ENCODE results near the gene GNG7.

The GNG7 gene

DNA sequence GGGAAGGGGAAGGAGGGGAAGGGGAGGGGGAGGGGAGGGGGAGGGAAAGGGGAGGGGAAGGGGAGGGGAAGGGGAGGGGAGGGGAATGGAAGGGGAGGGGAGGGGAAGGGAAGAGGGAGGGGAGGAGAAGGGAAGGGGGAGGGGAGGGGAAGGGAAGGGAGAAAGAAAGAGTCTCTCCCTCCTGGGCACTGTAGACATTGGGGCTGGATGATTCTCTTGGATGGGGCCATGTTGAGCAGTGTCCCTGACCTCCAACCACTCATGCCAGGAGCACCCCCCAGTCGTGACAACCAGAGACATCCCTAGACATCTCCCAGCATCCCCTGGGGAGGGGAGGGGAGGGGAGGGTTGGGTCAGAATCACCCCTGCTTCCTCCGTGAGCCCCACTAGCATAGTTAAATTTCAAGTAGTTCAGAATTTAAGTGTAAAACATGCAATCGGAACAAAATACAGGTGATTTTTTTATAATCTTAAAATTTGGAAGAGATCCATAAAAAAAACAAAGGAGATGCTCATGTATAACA lies 64.0 kb downstream of the GNG7 start:
- TF ChIP-seq, protein P1, sequence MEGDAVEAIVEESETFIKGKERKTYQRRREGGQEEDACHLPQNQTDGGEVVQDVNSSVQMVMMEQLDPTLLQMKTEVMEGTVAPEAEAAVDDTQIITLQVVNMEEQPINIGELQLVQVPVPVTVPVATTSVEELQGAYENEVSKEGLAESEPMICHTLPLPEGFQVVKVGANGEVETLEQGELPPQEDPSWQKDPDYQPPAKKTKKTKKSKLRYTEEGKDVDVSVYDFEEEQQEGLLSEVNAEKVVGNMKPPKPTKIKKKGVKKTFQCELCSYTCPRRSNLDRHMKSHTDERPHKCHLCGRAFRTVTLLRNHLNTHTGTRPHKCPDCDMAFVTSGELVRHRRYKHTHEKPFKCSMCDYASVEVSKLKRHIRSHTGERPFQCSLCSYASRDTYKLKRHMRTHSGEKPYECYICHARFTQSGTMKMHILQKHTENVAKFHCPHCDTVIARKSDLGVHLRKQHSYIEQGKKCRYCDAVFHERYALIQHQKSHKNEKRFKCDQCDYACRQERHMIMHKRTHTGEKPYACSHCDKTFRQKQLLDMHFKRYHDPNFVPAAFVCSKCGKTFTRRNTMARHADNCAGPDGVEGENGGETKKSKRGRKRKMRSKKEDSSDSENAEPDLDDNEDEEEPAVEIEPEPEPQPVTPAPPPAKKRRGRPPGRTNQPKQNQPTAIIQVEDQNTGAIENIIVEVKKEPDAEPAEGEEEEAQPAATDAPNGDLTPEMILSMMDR (IDR thresholded peaks at IDR 0.05; ENCODE audit: borderline replicate concordance, insufficient read depth, low read depth, low read length), result no peak
- no peak overlapping the region for H3K4me3 ChIP-seq (ENCODE audit: low read depth, low read length)

DNA sequence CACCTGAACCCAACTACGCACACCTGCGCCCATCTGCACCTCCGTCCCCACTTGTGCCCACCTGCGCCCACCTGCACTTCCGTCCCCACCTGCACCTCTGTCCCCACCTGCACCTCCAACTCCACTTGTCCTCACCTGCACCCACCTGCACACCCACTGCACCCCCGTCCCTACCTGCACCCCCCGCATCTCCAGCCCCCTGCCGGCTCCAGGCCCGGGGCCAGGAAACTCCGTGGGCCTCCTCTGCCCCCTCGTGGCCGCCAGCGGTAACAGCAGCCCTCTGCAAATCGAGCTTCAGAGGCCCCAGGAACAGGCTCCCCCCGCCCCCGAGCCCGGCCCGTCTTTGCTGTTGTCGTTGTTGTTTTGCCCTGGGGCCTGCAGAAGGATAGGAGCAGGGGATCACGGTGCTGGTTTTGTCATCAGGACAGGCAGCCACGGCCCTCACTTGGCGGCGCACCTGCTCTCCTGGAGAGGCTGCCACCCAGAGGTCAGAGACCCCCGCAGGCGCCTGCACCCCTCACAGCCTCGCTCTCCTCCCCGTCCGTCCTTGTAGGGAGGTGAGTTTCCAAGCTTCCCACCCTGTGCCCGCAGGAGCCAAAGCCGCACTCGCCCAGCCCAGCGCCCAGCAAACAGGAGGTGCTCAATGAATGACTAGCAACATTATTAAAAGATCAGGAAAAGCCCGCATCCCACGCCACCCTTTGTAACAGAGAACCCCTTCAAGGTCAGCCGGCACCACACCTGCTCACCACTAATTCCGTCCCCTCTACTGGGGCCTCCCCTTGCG lies 65.4 kb downstream of the GNG7 start:
- TF ChIP-seq, protein P1 (IDR thresholded peaks at IDR 0.05; ENCODE audit: borderline replicate concordance, insufficient read depth, low read depth, low read length), result peak; percentile 94
- H3K4me3 ChIP-seq (ENCODE audit: low read depth, low read length), result no peak overlapping the region

DNA sequence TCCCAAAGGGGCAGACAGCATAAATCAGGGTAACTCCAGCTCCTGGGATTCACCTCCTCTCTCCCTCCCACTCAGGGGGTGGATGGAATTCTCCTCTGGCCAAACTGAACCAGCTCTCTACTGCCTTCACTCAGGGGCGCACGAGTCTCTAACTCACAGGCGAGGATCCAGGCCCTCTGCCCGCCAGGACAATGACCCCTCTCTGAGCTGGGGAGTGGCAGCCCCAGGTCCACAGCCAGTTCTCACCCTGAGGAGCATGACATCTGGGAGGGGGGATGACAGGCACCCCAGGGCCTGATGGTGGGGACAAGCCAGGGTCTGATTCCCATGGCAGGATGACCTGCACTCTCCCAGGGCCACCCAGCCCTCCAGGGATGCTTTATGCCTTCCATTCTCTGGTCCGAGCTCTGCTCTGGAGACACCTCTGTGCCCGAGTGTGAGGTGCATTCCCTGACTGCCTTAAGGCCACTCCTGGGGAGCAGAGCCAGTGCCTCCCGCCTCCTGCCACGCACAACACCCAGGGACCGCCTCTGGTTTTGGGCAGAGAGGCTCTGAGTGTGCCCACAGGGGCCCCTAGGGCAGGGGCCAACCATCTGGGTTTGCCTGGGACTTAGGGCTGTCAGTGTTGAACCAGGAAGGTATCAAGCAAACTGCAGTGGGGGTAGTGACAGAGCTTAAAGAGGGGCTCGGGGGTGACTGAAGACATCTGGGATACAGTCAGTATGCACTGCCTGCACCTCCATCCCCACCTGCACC lies 66.2 kb downstream of the GNG7 start:
- TF ChIP-seq, protein P1 (IDR thresholded peaks at IDR 0.05; ENCODE audit: borderline replicate concordance, insufficient read depth, low read depth, low read length), result no peak
- no peak overlapping the region for H3K4me3 ChIP-seq (ENCODE audit: low read depth, low read length)

DNA sequence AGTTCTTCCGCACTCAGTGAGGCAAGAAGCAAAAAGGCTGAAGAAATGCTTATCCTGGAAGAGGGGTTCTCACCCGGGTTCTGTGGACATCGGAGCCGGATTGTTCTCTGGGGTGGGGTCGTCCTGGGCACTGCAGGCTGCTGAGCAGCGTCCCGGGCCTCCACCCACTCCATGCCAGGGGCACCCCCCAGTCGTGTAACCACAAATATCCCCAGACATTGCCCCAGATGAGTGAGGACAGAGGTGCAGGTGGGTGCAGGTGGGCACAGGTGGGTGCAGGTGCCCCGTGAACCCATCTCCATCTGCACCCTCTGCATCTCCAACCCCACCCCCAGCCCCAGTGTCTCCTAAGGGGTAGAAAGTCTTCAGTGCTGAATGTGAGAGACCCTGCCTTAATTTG lies 67.5 kb downstream of the GNG7 start:
- no peak overlapping the region for H3K4me3 ChIP-seq (ENCODE audit: low read depth, low read length)
- TF ChIP-seq, protein P1 (IDR thresholded peaks at IDR 0.05; ENCODE audit: borderline replicate concordance, insufficient read depth, low read depth, low read length), result no peak

DNA sequence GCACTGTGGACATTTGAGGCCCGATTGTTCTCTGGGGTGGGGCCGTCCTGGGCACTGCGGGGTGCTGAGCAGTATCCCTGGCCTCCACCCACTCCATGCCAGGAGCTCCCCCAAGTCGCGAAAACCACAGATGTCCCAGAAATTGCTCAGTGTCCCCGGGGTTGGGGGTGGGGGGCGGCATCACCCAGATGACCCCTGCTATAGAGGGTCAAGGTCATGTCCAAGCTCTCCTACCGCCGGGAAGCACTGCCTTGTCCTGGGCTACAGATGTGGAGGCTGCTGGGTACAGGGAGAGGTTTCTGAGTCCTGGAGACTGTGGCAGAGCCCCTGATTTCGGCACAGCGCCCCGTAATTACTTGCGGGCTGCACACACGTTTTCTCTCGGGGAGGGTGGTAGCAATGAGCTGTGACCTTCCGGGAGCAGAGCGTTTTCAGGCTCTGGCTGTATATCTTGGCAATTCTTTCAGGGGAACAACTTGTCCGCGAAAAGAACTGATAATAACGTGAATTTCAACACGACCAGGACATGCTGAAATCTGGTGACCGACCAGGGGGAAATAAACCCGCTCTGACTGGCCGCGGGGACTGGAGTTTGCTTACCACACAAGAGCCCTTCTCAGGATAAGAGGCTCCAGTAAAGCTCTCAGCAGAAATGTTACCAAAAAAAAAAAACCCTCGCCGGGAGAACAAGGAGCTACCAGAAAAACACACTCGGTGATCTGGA lies 68.1 kb downstream of the GNG7 start:
- TF ChIP-seq, protein P1 (IDR thresholded peaks at IDR 0.05; ENCODE audit: borderline replicate concordance, insufficient read depth, low read depth, low read length), result no peak
- H3K4me3 ChIP-seq (ENCODE audit: low read depth, low read length), result no peak overlapping the region

DNA sequence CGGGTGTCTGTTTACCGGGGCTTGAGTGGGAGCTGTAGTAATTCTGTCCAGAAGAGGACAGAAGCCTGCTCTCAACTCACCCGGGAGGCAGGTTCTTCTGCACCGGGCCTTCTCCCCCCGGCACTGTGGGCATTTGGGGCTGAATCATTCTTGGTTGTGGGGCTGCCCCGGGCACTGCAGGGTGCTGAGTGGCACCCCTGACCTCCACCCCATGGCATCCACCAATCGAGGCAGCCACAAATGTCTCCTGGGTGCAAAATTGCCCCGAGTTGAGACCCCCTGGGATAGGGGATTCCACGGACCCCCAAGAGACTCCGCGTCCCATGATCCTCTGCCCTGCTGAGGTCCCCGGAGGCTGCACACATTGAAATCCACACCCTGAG lies 68.8 kb downstream of the GNG7 start:
- TF ChIP-seq, protein P1 (IDR thresholded peaks at IDR 0.05; ENCODE audit: borderline replicate concordance, insufficient read depth, low read depth, low read length), result no peak
- H3K4me3 ChIP-seq (ENCODE audit: low read depth, low read length), result no peak overlapping the region
